Measurements from ENCODE around the gene MAN1A2. TPM values are rescaled to one million over a fixed set of nuclear protein-coding genes. Genes with fewer than 3 reads are reported as not detected.
"Not testable (repeated sequence)": the region's sequence is repeated elsewhere in the genome, so short reads cannot be mapped to it uniquely, and the experiment has no call there.

MAN1A2 gene
- 33.6 TPM for total RNA-seq
- polyA plus RNA-seq (ENCODE audit: insufficient read depth in 1 of 8, insufficient read length in 8 of 8, low replicate concordance in 1 of 8), result 10 to 100 TPM; 14.6 to 29.0 (median 25.1) TPM
- long read RNA-seq, donor 1, full-length matches to known transcripts, result 1 of 1 reads
- long read RNA-seq, donor 1, partial matches to known transcripts, result 0 of 1 reads
- long read RNA-seq, donor 1, other reads (novel, unspliced or antisense), result 0 of 1 reads
- long read RNA-seq, donor 2, result 0 reads
- long read RNA-seq, donor 3, full-length matches to known transcripts, result 1 of 1 reads
- long read RNA-seq, donor 3, partial matches to known transcripts, result 0 of 1 reads
- long read RNA-seq, donor 3, other reads (novel, unspliced or antisense), result 0 of 1 reads
- long read RNA-seq, donor 4, result 0 reads
- long read RNA-seq, donor 5, full-length matches to known transcripts, result 3 of 36 reads
- long read RNA-seq, donor 5, partial matches to known transcripts, result 33 of 36 reads
- long read RNA-seq, donor 5, other reads (novel, unspliced or antisense), result 0 of 36 reads
- long read RNA-seq, donor 6, full-length matches to known transcripts, result 3 of 10 reads
- long read RNA-seq, donor 6, partial matches to known transcripts, result 7 of 10 reads
- long read RNA-seq, donor 6, other reads (novel, unspliced or antisense), result 0 of 10 reads
- long read RNA-seq, donor 7, full-length matches to known transcripts, result 3 of 3 reads
- long read RNA-seq, donor 7, partial matches to known transcripts, result 0 of 3 reads
- long read RNA-seq, donor 7, other reads (novel, unspliced or antisense), result 0 of 3 reads
- long read RNA-seq, donor 8, full-length matches to known transcripts, result 1 of 6 reads
- long read RNA-seq, donor 8, partial matches to known transcripts, result 5 of 6 reads
- long read RNA-seq, donor 8, other reads (novel, unspliced or antisense), result 0 of 6 reads
- long read RNA-seq, donor 9, partial matches to known transcripts, result 19 of 21 reads
- long read RNA-seq, donor 9, other reads (novel, unspliced or antisense), result 0 of 21 reads
- long read RNA-seq, donor 10, full-length matches to known transcripts, result 1 of 64 reads
- long read RNA-seq, donor 10, partial matches to known transcripts, result 63 of 64 reads
- long read RNA-seq, donor 10, other reads (novel, unspliced or antisense), result 0 of 64 reads
- long read RNA-seq, donor 11, partial matches to known transcripts, result 16 of 16 reads
- long read RNA-seq, donor 11, other reads (novel, unspliced or antisense), result 0 of 16 reads

GRCh38 chr1:117367046-117368025 lies at the start of gene MAN1A2:
MAN1A2 (plus strand) TSS chr1:117367449; CDS start chr1:117368184, 735 bp downstream.
- DNase-seq, result peak; percentile 93
- H3K9me3 ChIP-seq (replicated peaks; ENCODE audit: control insufficient read depth, low read depth, low read length), result no peaks in the 10 kb centered on the region
- WGBS (ENCODE audit: insufficient coverage), result under 1% methylated on average over 72 of the region's 93 CpGs
- H3K36me3 ChIP-seq (ENCODE audit: control insufficient read depth, insufficient read depth, low read length), result no peaks in the 10 kb centered on the region
- no peaks in the 10 kb centered on the region for H3K27me3 ChIP-seq (ENCODE audit: control insufficient read depth, insufficient read depth, low read length)
- H3K4me3 ChIP-seq (ENCODE audit: low read length), result peak within 1 kb of the TSS; percentile 79
- peak within 1 kb of the TSS; percentile 97 for H3K27ac ChIP-seq (ENCODE audit: low read length)
- peaks cover 13% of the 10 kb centered on the region for H3K4me1 ChIP-seq (ENCODE audit: control insufficient read depth, insufficient read depth, low read length)

GRCh38 chr1:117318011-117318410 lies 49.2 kb upstream of the MAN1A2 start:
- Histone ChIP-seq H3K27ac (ENCODE audit: low read length) (no peak overlapping the region), H3K4me1 (ENCODE audit: control insufficient read depth, insufficient read depth, low read length) (peaks cover 3% of the 10 kb centered on the region), H3K27me3 (ENCODE audit: control insufficient read depth, insufficient read depth, low read length) (no peaks in the 10 kb centered on the region), H3K9me3 (replicated peaks; ENCODE audit: control insufficient read depth, low read depth, low read length) (no peaks in the 10 kb centered on the region), H3K4me3 (ENCODE audit: low read length) (no peak overlapping the region), H3K36me3 (ENCODE audit: control insufficient read depth, insufficient read depth, low read length) (no peaks in the 10 kb centered on the region)
- WGBS (ENCODE audit: insufficient coverage), result no CpG with 5 or more reads among the region's 1 CpG
- no peak for DNase-seq

- H3K36me3 ChIP-seq (ENCODE audit: control insufficient read depth, insufficient read depth, low read length), result no peaks in the 10 kb centered on the region
- peaks cover 3% of the 10 kb centered on the region for H3K4me1 ChIP-seq (ENCODE audit: control insufficient read depth, insufficient read depth, low read length)
- no peak for DNase-seq
- no peaks in the 10 kb centered on the region for H3K9me3 ChIP-seq (replicated peaks; ENCODE audit: control insufficient read depth, low read depth, low read length)
- WGBS (ENCODE audit: insufficient coverage), result 83% methylated on average over 1 of the region's 3 CpGs
- no peak overlapping the region for H3K27ac ChIP-seq (ENCODE audit: low read length)
- no peaks in the 10 kb centered on the region for H3K27me3 ChIP-seq (ENCODE audit: control insufficient read depth, insufficient read depth, low read length)
- no peak overlapping the region for H3K4me3 ChIP-seq (ENCODE audit: low read length)
Measured at GRCh38 chr1:117318426-117318825, 48.8 kb upstream of the MAN1A2 start.

- no peak overlapping the region for H3K27ac ChIP-seq (ENCODE audit: low read length)
- no CpG with 5 or more reads among the region's 1 CpG for WGBS (ENCODE audit: insufficient coverage)
- peaks cover 3% of the 10 kb centered on the region for H3K4me1 ChIP-seq (ENCODE audit: control insufficient read depth, insufficient read depth, low read length)
- H3K4me3 ChIP-seq (ENCODE audit: low read length), result no peak overlapping the region
- H3K27me3 ChIP-seq (ENCODE audit: control insufficient read depth, insufficient read depth, low read length), result no peaks in the 10 kb centered on the region
- H3K9me3 ChIP-seq (replicated peaks; ENCODE audit: control insufficient read depth, low read depth, low read length), result no peaks in the 10 kb centered on the region
- H3K36me3 ChIP-seq (ENCODE audit: control insufficient read depth, insufficient read depth, low read length), result no peaks in the 10 kb centered on the region
- DNase-seq, result no peak
Measured at GRCh38 chr1:117320515-117320914, 46.7 kb upstream of the MAN1A2 start.

GRCh38 chr1:117321680-117322609 lies 45.3 kb upstream of the MAN1A2 start:
- H3K4me1 ChIP-seq (ENCODE audit: control insufficient read depth, insufficient read depth, low read length), result peaks cover 3% of the 10 kb centered on the region
- no peaks in the 10 kb centered on the region for H3K9me3 ChIP-seq (replicated peaks; ENCODE audit: control insufficient read depth, low read depth, low read length)
- DNase-seq, result peak; percentile 33
- no peak overlapping the region for H3K27ac ChIP-seq (ENCODE audit: low read length)
- H3K27me3 ChIP-seq (ENCODE audit: control insufficient read depth, insufficient read depth, low read length), result no peaks in the 10 kb centered on the region
- no peaks in the 10 kb centered on the region for H3K36me3 ChIP-seq (ENCODE audit: control insufficient read depth, insufficient read depth, low read length)
- WGBS (ENCODE audit: insufficient coverage), result 58% methylated on average over 2 of the region's 5 CpGs
- H3K4me3 ChIP-seq (ENCODE audit: low read length), result no peak overlapping the region

GRCh38 chr1:117324357-117324756 lies 42.9 kb upstream of the MAN1A2 start:
- Histone ChIP-seq H3K9me3 (replicated peaks; ENCODE audit: control insufficient read depth, low read depth, low read length) (no peaks in the 10 kb centered on the region), H3K27ac (ENCODE audit: low read length) (no peak overlapping the region), H3K4me1 (ENCODE audit: control insufficient read depth, insufficient read depth, low read length) (no peaks in the 10 kb centered on the region), H3K36me3 (ENCODE audit: control insufficient read depth, insufficient read depth, low read length) (no peaks in the 10 kb centered on the region), H3K27me3 (ENCODE audit: control insufficient read depth, insufficient read depth, low read length) (no peaks in the 10 kb centered on the region), H3K4me3 (ENCODE audit: low read length) (no peak overlapping the region)
- no peak for DNase-seq
- no CpG with 5 or more reads among the region's 3 CpGs for WGBS (ENCODE audit: insufficient coverage)

GRCh38 chr1:117326035-117326434 lies 41.2 kb upstream of the MAN1A2 start:
- H3K36me3 ChIP-seq (ENCODE audit: control insufficient read depth, insufficient read depth, low read length); H3K4me3 ChIP-seq (ENCODE audit: low read length); DNase-seq; H3K27me3 ChIP-seq (ENCODE audit: control insufficient read depth, insufficient read depth, low read length); H3K9me3 ChIP-seq (replicated peaks; ENCODE audit: control insufficient read depth, low read depth, low read length); H3K27ac ChIP-seq (ENCODE audit: low read length); H3K4me1 ChIP-seq (ENCODE audit: control insufficient read depth, insufficient read depth, low read length): not testable (repeated sequence)
- WGBS (ENCODE audit: insufficient coverage), result 90% methylated on average over 4 of the region's 6 CpGs

- no peaks in the 10 kb centered on the region for H3K36me3 ChIP-seq (ENCODE audit: control insufficient read depth, insufficient read depth, low read length)
- H3K27ac ChIP-seq (ENCODE audit: low read length), result no peak overlapping the region
- DNase-seq, result no peak
- H3K9me3 ChIP-seq (replicated peaks; ENCODE audit: control insufficient read depth, low read depth, low read length), result no peaks in the 10 kb centered on the region
- H3K4me3 ChIP-seq (ENCODE audit: low read length), result no peak overlapping the region
- H3K4me1 ChIP-seq (ENCODE audit: control insufficient read depth, insufficient read depth, low read length), result no peaks in the 10 kb centered on the region
- H3K27me3 ChIP-seq (ENCODE audit: control insufficient read depth, insufficient read depth, low read length), result no peaks in the 10 kb centered on the region
Measured at GRCh38 chr1:117327011-117327410, 40.2 kb upstream of the MAN1A2 start.

Data from muscle of leg (tissue), 16 donors.